Endothelial cell of umbilical vein (primary cell): ENCODE data around the gene PDCD1. TPM values are rescaled to one million over a fixed set of nuclear protein-coding genes. Genes with fewer than 3 reads are reported as not detected.

Source experiments
- BruUV-seq: library from RNA; stranded (reverse); fragments of 400-500 nt; replicated peaks from 2 replicates; lab custom pipeline; 2021; lab: Mats Ljungman, UMichigan
- CTCF ChIA-PET: fragments of 300-600, 350-600 bp; sonication (Branson Sonifier 250); formaldehyde crosslinking; loops from one replicate; lab custom pipeline; 2021; ENCODE audit warnings: antibody characterized with exemption, inconsistent platforms; lab: Charles Lee
- POLR2A ChIA-PET: fragments of 300-600, 350-600 bp; sonication (Branson Sonifier 250); formaldehyde crosslinking; loops from one replicate; lab custom pipeline; 2021; ENCODE audit warnings: antibody characterized with exemption, inconsistent platforms; lab: Charles Lee
- DNase-seq: peaks from one replicate; pipeline ENCODE4 v3.0.0-alpha.2; 2011; ENCODE audit warnings: low read depth, low spot score
- FAIRE-seq: peaks from 2 replicates; lab custom pipeline; 2011; peaks lifted over from hg19 to GRCh38; lab: Jason Lieb, UNC
- H2AFZ ChIP-seq: 2 replicates; pipeline ENCODE4 v1.6.0; 2012; ENCODE audit warnings: low read depth, low read length, control low read depth, inconsistent platforms
- H3K27ac ChIP-seq: 2 replicates; pipeline ENCODE4 v1.5.1; 2011; ENCODE audit warnings: low read depth, mild to moderate bottlenecking, control low read depth, low read length, moderate library complexity; ENCODE audit not compliant: insufficient read depth
- H3K27me3 ChIP-seq, 2 experiments: 2 replicates each; pipeline versions ENCODE4 v1.6.0 to v1.6.1; 2011; ENCODE audit warnings: low read length in 2 of 2, mixed read lengths in 1 of 2; ENCODE audit not compliant: control insufficient read depth in 2 of 2, insufficient read depth in 2 of 2
- H3K36me3 ChIP-seq, 2 experiments: 2 replicates in 1 of 2; 3 replicates in 1 of 2; pipeline ENCODE4 v1.5.1; 2011; ENCODE audit warnings: low read length in 2 of 2, mild to moderate bottlenecking in 1 of 2, moderate library complexity in 1 of 2; ENCODE audit not compliant: control insufficient read depth in 2 of 2, insufficient read depth in 2 of 2; ENCODE audit errors: extremely low read depth in 1 of 2
- H3K4me1 ChIP-seq: 3 replicates; pipeline ENCODE4 v1.5.1; 2011; ENCODE audit warnings: mild to moderate bottlenecking, low read length; ENCODE audit not compliant: control insufficient read depth, insufficient read depth; ENCODE audit errors: extremely low read depth
- H3K4me2 ChIP-seq: 2 replicates; pipeline ENCODE4 v1.6.1; 2011; ENCODE audit warnings: low read length, control low read depth, mixed read lengths; ENCODE audit not compliant: insufficient read depth
- H3K4me3 ChIP-seq, 3 experiments: fragments of 200-600 bp in 1 of 3; sonication (generic), shearing (Covaris generic) in 1 of 3; replicated peaks in 1 of 3; 2 replicates each; pipeline ENCODE4 v1.5.1; 2011 to 2016; ENCODE audit warnings: control low read depth in 3 of 3, low read length in 3 of 3, mild to moderate bottlenecking in 2 of 3, inconsistent platforms in 1 of 3, low read depth in 1 of 3, moderate library complexity in 1 of 3; ENCODE audit not compliant: insufficient read depth in 1 of 3
- H3K79me2 ChIP-seq: 2 replicates; pipeline ENCODE4 v1.6.0; 2012; ENCODE audit warnings: low read length, inconsistent platforms; ENCODE audit not compliant: control insufficient read depth, insufficient read depth
- H3K9ac ChIP-seq: replicated peaks from 2 replicates; pipeline ENCODE3; 2011; ENCODE audit warnings: low read length, control low read depth; ENCODE audit not compliant: insufficient read depth; ENCODE audit errors: extremely low read depth
- H3K9me1 ChIP-seq: replicated peaks from 3 replicates; pipeline ENCODE4 v1.6.0; 2011; ENCODE audit warnings: mild to moderate bottlenecking, low read length; ENCODE audit not compliant: control insufficient read depth, insufficient read depth; ENCODE audit errors: extremely low read depth
- H3K9me3 ChIP-seq: replicated peaks from 2 replicates; pipeline ENCODE4 v1.5.1; 2012; ENCODE audit warnings: low read length, inconsistent platforms; ENCODE audit not compliant: control insufficient read depth, insufficient read depth
- H4K20me1 ChIP-seq: replicated peaks from 2 replicates; pipeline ENCODE3; 2011; ENCODE audit warnings: mild to moderate bottlenecking, low read length; ENCODE audit not compliant: control insufficient read depth, insufficient read depth; ENCODE audit errors: extremely low read depth
- EZH2 ChIP-seq: IDR thresholded peaks from 2 replicates; pipeline ENCODE4 v1.6.1; 2012; ENCODE audit warnings: borderline replicate concordance, low read depth, mild to moderate bottlenecking, moderate library complexity, low read length, inconsistent platforms; ENCODE audit not compliant: severe bottlenecking
- GATA2 ChIP-seq: IDR thresholded peaks from 2 replicates; pipeline ENCODE4 v1.7.0; 2011; ENCODE audit warnings: low read depth, mild to moderate bottlenecking, moderate library complexity, mixed read lengths, low read length; ENCODE audit not compliant: insufficient read length, insufficient read depth
- POLR2AphosphoS5 ChIP-seq: IDR thresholded peaks from 2 replicates; pipeline ENCODE4 v1.6.1; 2012; ENCODE audit warnings: low read depth, mild to moderate bottlenecking, control low read depth, low read length, moderate library complexity; ENCODE audit not compliant: insufficient read depth
- dilution Hi-C: fragments of 300-500 bp; cut with MboI; formaldehyde crosslinking; loops from one replicate; pipeline ENCODE4 v1.15.0; 2019; ENCODE audit warnings: low sequenced_read_pairs; ENCODE audit not compliant: extremely low pct_ligation_motif_present
- intact Hi-C: fragments of 100-400 bp; cut with micrococcal nuclease; formaldehyde crosslinking; loops from one replicate; pipeline ENCODE4 v1.10.0; 2022
- polyA plus RNA-seq, 4 experiments: library from polyadenylated mRNA; depleted of rRNA in 3 of 4; stranded (reverse) in 3 of 4; unstranded in 1 of 4; fragments of >200 nt; gene quantifications; 2 replicates each; pipeline versions ENCODE4 v1.2.1 to v1.2.3, GENCODE V29; 2011 to 2012; ENCODE audit warnings: missing spikeins in 1 of 4
- total RNA-seq: library from RNA; stranded (reverse); gene quantifications from 2 replicates; pipeline ENCODE4 v1.2.3, GENCODE V29; 2021
- TF ChIP-seq, protein P1 (sequence below): IDR thresholded peaks from 2 replicates; pipeline ENCODE4 v1.6.1; 2011; ENCODE audit not compliant: insufficient read depth, insufficient read length

Gene PDCD1
- total and polyA plus RNA-seq, 2 donors (not counting 3 experiments of a cell fraction or from before 2014, with no cell fraction given), result not detected

- H3K9me3 ChIP-seq, result no peaks in the 10 kb centered on the region
- dilution Hi-C loops, result no loop called here
- H3K4me2 ChIP-seq, result no peak overlapping the region
- no peak overlapping the region for H3K9ac ChIP-seq
- intact Hi-C loops, result no loop called here
- no peaks in the 10 kb centered on the region for H3K36me3 ChIP-seq
- ChIA-PET CTCF (interaction anchor here (0.7 to 1.2 kb wide), 2 partner anchors 9 to 11 kb away, joined by 3 read pairs; no protein-coding TSS in a partner anchor), POLR2A (no interaction called here)
- H3K27ac ChIP-seq, result no peak overlapping the region
- H2AFZ ChIP-seq, result no peak overlapping the region
- FAIRE-seq (no peak), DNase-seq (no peak)
- no peak overlapping the region for H3K4me3 ChIP-seq
- BruUV-seq, result no TSS peak
- H3K79me2 ChIP-seq, result no peaks in the 10 kb centered on the region
- no peaks in the 10 kb centered on the region for H3K27me3 ChIP-seq
- H3K4me1 ChIP-seq, result no peaks in the 10 kb centered on the region
- H4K20me1 ChIP-seq, result no peaks in the 10 kb centered on the region
- no peaks in the 10 kb centered on the region for H3K9me1 ChIP-seq
- TF ChIP-seq GATA2 (no peak), EZH2 (no peak), POLR2AphosphoS5 (no peak)
- TF ChIP-seq, protein P1, sequence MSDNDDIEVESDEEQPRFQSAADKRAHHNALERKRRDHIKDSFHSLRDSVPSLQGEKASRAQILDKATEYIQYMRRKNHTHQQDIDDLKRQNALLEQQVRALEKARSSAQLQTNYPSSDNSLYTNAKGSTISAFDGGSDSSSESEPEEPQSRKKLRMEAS, result no peak
Observed at GRCh38 chr2:241850544-241851324, 8.0 kb downstream of the PDCD1 start.
